Mesenchymal stem cell (in vitro differentiated cells and primary cell): ENCODE measurements around the gene RNF169.
"Not testable (repeated sequence)": the region's sequence is repeated elsewhere in the genome, so short reads cannot be mapped to it uniquely, and the experiment has no call there.

Source experiments
- DNase-seq: peaks from one replicate; pipeline ENCODE4 v3.0.0-alpha.2; 2013
- H2AFZ ChIP-seq: one replicate; pipeline ENCODE4 v1.6.1; 2013; ENCODE audit warnings: low read depth, mild to moderate bottlenecking, control low read depth, inconsistent platforms, low read length, moderate library complexity
- H2AK5ac ChIP-seq: 2 replicates; pipeline ENCODE4 v1.6.1; 2013; ENCODE audit warnings: low read length, moderate library complexity, mild to moderate bottlenecking, inconsistent platforms; ENCODE audit not compliant: severe bottlenecking
- H2BK120ac ChIP-seq: one replicate; pipeline ENCODE4 v1.6.1; 2013; ENCODE audit warnings: low read depth, mild to moderate bottlenecking, inconsistent platforms, low read length, moderate library complexity
- H2BK12ac ChIP-seq, 2 experiments: one replicate each; pipeline ENCODE4 v1.6.1; 2013; ENCODE audit warnings: inconsistent platforms in 2 of 2, low read length in 2 of 2, mild to moderate bottlenecking in 2 of 2, moderate library complexity in 2 of 2, control low read depth in 1 of 2
- H2BK15ac ChIP-seq: one replicate; pipeline ENCODE4 v1.6.1; 2013; ENCODE audit warnings: mild to moderate bottlenecking, low read depth, inconsistent platforms; ENCODE audit not compliant: poor library complexity, severe bottlenecking
- H2BK5ac ChIP-seq: 2 replicates; pipeline ENCODE4 v1.6.1; 2013; ENCODE audit warnings: low read depth, mild to moderate bottlenecking, low read length, control low read depth, inconsistent platforms; ENCODE audit not compliant: poor library complexity, severe bottlenecking
- H3K14ac ChIP-seq, 2 experiments: one replicate each; pipeline ENCODE4 v1.6.1; 2013; ENCODE audit warnings: inconsistent platforms in 2 of 2, low read length in 2 of 2, control low read depth in 1 of 2, mild to moderate bottlenecking in 1 of 2, moderate library complexity in 1 of 2
- H3K18ac ChIP-seq, 2 experiments: one replicate each; pipeline ENCODE4 v1.6.1; 2013; ENCODE audit warnings: inconsistent platforms in 2 of 2, low read length in 2 of 2, control low read depth in 1 of 2, low read depth in 1 of 2, mild to moderate bottlenecking in 1 of 2
- H3K23ac ChIP-seq, 2 experiments: one replicate each; pipeline ENCODE4 v1.6.1; 2013; ENCODE audit warnings: inconsistent platforms in 2 of 2, low read length in 2 of 2, mild to moderate bottlenecking in 2 of 2, moderate library complexity in 2 of 2, control low read depth in 1 of 2
- H3K27ac ChIP-seq: 2 replicates; pipeline ENCODE4 v1.5.1; 2013; ENCODE audit warnings: mild to moderate bottlenecking, moderate library complexity, low read length, control low read depth, inconsistent platforms; ENCODE audit not compliant: poor library complexity, severe bottlenecking
- H3K27me3 ChIP-seq, 2 experiments: 2 replicates each; pipeline versions ENCODE4 v1.6.1 to v1.7.0; 2013; ENCODE audit warnings: low read length in 2 of 2, mild to moderate bottlenecking in 2 of 2, moderate library complexity in 2 of 2, control low read depth in 1 of 2, inconsistent platforms in 1 of 2; ENCODE audit not compliant: control insufficient read depth in 1 of 2, insufficient read depth in 1 of 2
- H3K36me3 ChIP-seq, 2 experiments: 2 replicates each; pipeline versions ENCODE4 v1.6.1 to v1.7.0; 2013; ENCODE audit warnings: low read length in 2 of 2, control low read depth in 1 of 2, inconsistent platforms in 1 of 2, low read depth in 1 of 2, mild to moderate bottlenecking in 1 of 2; ENCODE audit not compliant: insufficient read depth in 2 of 2, control insufficient read depth in 1 of 2
- H3K4ac ChIP-seq, 2 experiments: one replicate each; pipeline ENCODE4 v1.6.1; 2013; ENCODE audit warnings: inconsistent platforms in 2 of 2, low read length in 2 of 2, mild to moderate bottlenecking in 2 of 2, moderate library complexity in 2 of 2, control low read depth in 1 of 2, low read depth in 1 of 2
- H3K4me1 ChIP-seq: 2 replicates; pipeline ENCODE4 v1.6.1; 2013; ENCODE audit warnings: low read depth, low read length, control low read depth; ENCODE audit not compliant: control insufficient read depth, insufficient read depth
- H3K4me2 ChIP-seq: 2 replicates; pipeline ENCODE4 v1.6.1; 2013; ENCODE audit warnings: low read length, mild to moderate bottlenecking, inconsistent platforms; ENCODE audit not compliant: poor library complexity, severe bottlenecking
- H3K4me3 ChIP-seq, 2 experiments: 2 replicates each; pipeline versions ENCODE4 v1.5.1 to v1.7.0; 2013; ENCODE audit warnings: low read length in 2 of 2, mild to moderate bottlenecking in 2 of 2, control low read depth in 1 of 2, low read depth in 1 of 2; ENCODE audit not compliant: insufficient read depth in 1 of 2
- H3K79me1 ChIP-seq: replicated peaks from 2 replicates; pipeline ENCODE4 v1.6.1; 2013; ENCODE audit warnings: mild to moderate bottlenecking, control low read depth, low read length, inconsistent platforms; ENCODE audit not compliant: poor library complexity, severe bottlenecking
- H3K9ac ChIP-seq: 2 replicates; pipeline ENCODE4 v1.7.0; 2013; ENCODE audit warnings: mild to moderate bottlenecking, low read length, moderate library complexity
- H3K9me3 ChIP-seq: 2 replicates; pipeline ENCODE4 v1.7.0; 2013; ENCODE audit warnings: mild to moderate bottlenecking, low read length; ENCODE audit not compliant: control insufficient read depth
- H4K8ac ChIP-seq: one replicate; pipeline ENCODE4 v1.6.1; 2013; ENCODE audit warnings: inconsistent platforms, mild to moderate bottlenecking, low read length, moderate library complexity
- H4K91ac ChIP-seq: one replicate; pipeline ENCODE4 v1.6.1; 2013; ENCODE audit warnings: mild to moderate bottlenecking, low read length, inconsistent platforms
- WGBS: methylation state at CpG from one replicate; pipeline ENCODE4 v1.1.7; 2013; ENCODE audit warnings: mixed read lengths; 5-methylcytosine and 5-hydroxymethylcytosine counted together

RNF169 gene

GRCh38 chr11:74820763-74821162 is 72.1 kb downstream of the RNF169 start:
- Histone ChIP-seq H3K18ac (no peak overlapping the region), H3K4me3 (no peak overlapping the region), H2AK5ac (no peak overlapping the region), H3K4me1 (no peaks in the 10 kb centered on the region), H2BK12ac (no peak overlapping the region), H3K14ac (no peak overlapping the region), H3K4ac (no peak overlapping the region), H4K8ac (no peak overlapping the region), H4K91ac (no peak overlapping the region), H3K27ac (peak overlapping the region; percentile 29), H2AFZ (no peak overlapping the region), H3K79me1 (peaks cover 20% of the 10 kb centered on the region), H3K9ac (peak overlapping the region; percentile 58), H3K9me3 (peaks cover 20% of the 10 kb centered on the region), H2BK5ac (no peak overlapping the region), H3K23ac (no peak overlapping the region), H2BK15ac (no peak overlapping the region), H3K36me3 (peaks cover 3 to 59% of the 10 kb centered on the region in 2 experiments), H3K27me3 (no peaks in the 10 kb centered on the region), H3K4me2 (no peak overlapping the region), H2BK120ac (no peak overlapping the region)
- peak; percentile 83 for DNase-seq
- 83% methylated on average over 1 of the region's 1 CpG for WGBS

- no peaks in the 10 kb centered on the region for H3K4me1 ChIP-seq
- 16% methylated on average over 3 of the region's 5 CpGs for WGBS
- no peak overlapping the region for H3K4me2 ChIP-seq
- no peak overlapping the region for H3K23ac ChIP-seq
- H4K91ac ChIP-seq, result no peak overlapping the region
- H2BK12ac ChIP-seq, result peak overlapping the region in 1 of 2 experiments; percentile 92
- peak overlapping the region in 1 of 2 experiments; percentile 93 for H3K18ac ChIP-seq
- no peak overlapping the region for H3K27ac ChIP-seq
- H2AK5ac ChIP-seq, result no peak overlapping the region
- H3K9me3 ChIP-seq, result peaks cover 29% of the 10 kb centered on the region
- peaks cover 32% of the 10 kb centered on the region for H3K79me1 ChIP-seq
- no peak overlapping the region for H2BK5ac ChIP-seq
- DNase-seq, result peak; percentile 95
- no peak overlapping the region for H3K14ac ChIP-seq
- H3K36me3 ChIP-seq, result peaks cover 14 to 66% of the 10 kb centered on the region in 2 experiments
- peak overlapping the region; percentile 12 for H3K9ac ChIP-seq
- no peak overlapping the region for H4K8ac ChIP-seq
- no peak overlapping the region for H3K4ac ChIP-seq
- H2AFZ ChIP-seq, result no peak overlapping the region
- H3K27me3 ChIP-seq, result no peaks in the 10 kb centered on the region
- no peak overlapping the region for H3K4me3 ChIP-seq
- no peak overlapping the region for H2BK120ac ChIP-seq
- no peak overlapping the region for H2BK15ac ChIP-seq
Observed at GRCh38 chr11:74822170-74822569, 73.5 kb downstream of the RNF169 start.

- Histone ChIP-seq H2BK15ac (no peak overlapping the region), H3K4me2 (no peak overlapping the region), H3K79me1 (peaks cover 25% of the 10 kb centered on the region), H3K27me3 (no peaks in the 10 kb centered on the region), H3K23ac (no peak overlapping the region), H3K18ac (no peak overlapping the region), H3K4me3 (peak overlapping the region in 1 of 2 experiments; percentile 48), H2AFZ (no peak overlapping the region), H3K36me3 (peaks cover 15 to 58% of the 10 kb centered on the region in 2 experiments), H3K4me1 (no peaks in the 10 kb centered on the region), H4K8ac (no peak overlapping the region), H4K91ac (no peak overlapping the region), H2BK120ac (no peak overlapping the region), H3K14ac (no peak overlapping the region), H2AK5ac (no peak overlapping the region), H3K27ac (no peak overlapping the region), H3K9ac (no peak overlapping the region), H3K4ac (no peak overlapping the region), H2BK5ac (no peak overlapping the region), H2BK12ac (no peak overlapping the region), H3K9me3 (peaks cover 31% of the 10 kb centered on the region)
- WGBS, result 95% methylated on average over 1 of the region's 1 CpG
- DNase-seq, result no peak
Observed at GRCh38 chr11:74824285-74824982, 75.8 kb downstream of the RNF169 start.

GRCh38 chr11:74825596-74825995 is 76.9 kb downstream of the RNF169 start:
- Histone ChIP-seq H3K79me1 (peaks cover 25% of the 10 kb centered on the region), H3K36me3 (peaks cover 15 to 61% of the 10 kb centered on the region in 2 experiments), H3K9me3 (peaks cover 31% of the 10 kb centered on the region)
- H2BK12ac ChIP-seq, H3K9ac ChIP-seq, H2BK5ac ChIP-seq, H4K91ac ChIP-seq, H2AFZ ChIP-seq, H4K8ac ChIP-seq, H3K4ac ChIP-seq, DNase-seq, H3K14ac ChIP-seq, H3K18ac ChIP-seq, H3K4me3 ChIP-seq, H2AK5ac ChIP-seq, H3K23ac ChIP-seq, H2BK120ac ChIP-seq, H2BK15ac ChIP-seq, H3K27me3 ChIP-seq, H3K27ac ChIP-seq, H3K4me2 ChIP-seq, H3K4me1 ChIP-seq: not testable (repeated sequence)
- WGBS, result 96% methylated on average over 2 of the region's 2 CpGs
